ENCODE data around the gene SSTR3.

DNA sequence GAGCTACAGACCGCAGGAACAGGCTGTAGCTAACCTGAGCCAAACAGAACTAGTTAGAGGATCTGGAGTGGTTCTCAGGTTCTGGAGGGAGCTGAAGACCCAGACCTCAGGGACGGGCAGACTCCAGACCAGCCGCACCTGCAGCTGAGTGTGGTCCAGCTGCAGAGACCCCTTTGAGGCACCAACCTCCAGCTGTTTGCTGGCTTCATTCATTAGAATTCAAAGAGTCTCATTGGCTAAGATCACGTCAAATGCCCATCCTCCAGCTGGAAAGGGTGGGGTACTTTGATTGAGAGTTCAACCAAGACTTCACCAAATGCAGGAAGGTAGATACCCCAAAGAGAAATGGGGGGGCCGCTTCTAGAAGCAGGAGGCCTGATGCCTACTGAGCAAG is 49.2 kb downstream of the SSTR3 start:
- TF ChIP-seq, protein P1, sequence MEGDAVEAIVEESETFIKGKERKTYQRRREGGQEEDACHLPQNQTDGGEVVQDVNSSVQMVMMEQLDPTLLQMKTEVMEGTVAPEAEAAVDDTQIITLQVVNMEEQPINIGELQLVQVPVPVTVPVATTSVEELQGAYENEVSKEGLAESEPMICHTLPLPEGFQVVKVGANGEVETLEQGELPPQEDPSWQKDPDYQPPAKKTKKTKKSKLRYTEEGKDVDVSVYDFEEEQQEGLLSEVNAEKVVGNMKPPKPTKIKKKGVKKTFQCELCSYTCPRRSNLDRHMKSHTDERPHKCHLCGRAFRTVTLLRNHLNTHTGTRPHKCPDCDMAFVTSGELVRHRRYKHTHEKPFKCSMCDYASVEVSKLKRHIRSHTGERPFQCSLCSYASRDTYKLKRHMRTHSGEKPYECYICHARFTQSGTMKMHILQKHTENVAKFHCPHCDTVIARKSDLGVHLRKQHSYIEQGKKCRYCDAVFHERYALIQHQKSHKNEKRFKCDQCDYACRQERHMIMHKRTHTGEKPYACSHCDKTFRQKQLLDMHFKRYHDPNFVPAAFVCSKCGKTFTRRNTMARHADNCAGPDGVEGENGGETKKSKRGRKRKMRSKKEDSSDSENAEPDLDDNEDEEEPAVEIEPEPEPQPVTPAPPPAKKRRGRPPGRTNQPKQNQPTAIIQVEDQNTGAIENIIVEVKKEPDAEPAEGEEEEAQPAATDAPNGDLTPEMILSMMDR (IDR thresholded peaks at IDR 0.05): no peak
- no peak for TF ChIP-seq POLR2A (IDR thresholded peaks at IDR 0.05)

Measured in testis (tissue), 2 donors.